Stomach (tissue), 9 donors: ENCODE results near the gene PPM1F. TPM values are rescaled to one million over a fixed set of nuclear protein-coding genes. Genes with fewer than 3 reads are reported as not detected.

Experiments used
- DNase-seq, 2 donors: peaks; one replicate each; pipeline versions ENCODE4 v3.0.0 to v3.0.0-alpha.2; 2013 to 2019
- H3K27ac ChIP-seq, 5 donors: fragments of 200-600 bp in 4 of 5; sonication (generic) in 4 of 5; one replicate each; pipeline ENCODE4 v1.5.1; 2013 to 2019; ENCODE audit warnings: mild to moderate bottlenecking in 1 of 5, moderate library complexity in 1 of 5
- H3K27me3 ChIP-seq, 3 donors: fragments of 200-600 bp; sonication (generic); one replicate each; pipeline ENCODE4 v1.5.1; 2017 to 2019; ENCODE audit warnings: mixed run types in 1 of 3
- H3K36me3 ChIP-seq, 4 donors: fragments of 200-600 bp; sonication (generic); 1 replicate in 3 of 4; 2 replicates in 1 of 4; pipeline ENCODE4 v1.5.1; 2016 to 2019
- H3K4me1 ChIP-seq, 4 donors: fragments of 200-600 bp; sonication (generic); one replicate each; pipeline ENCODE4 v1.5.1; 2016 to 2019
- H3K4me3 ChIP-seq, 4 donors: fragments of 200-600 bp; sonication (generic) in 3 of 4; one replicate each; pipeline ENCODE4 v1.5.1; 2016 to 2019; ENCODE audit warnings: mild to moderate bottlenecking in 1 of 4
- H3K9me3 ChIP-seq, 4 donors: fragments of 200-600 bp; sonication (generic); one replicate each; pipeline ENCODE4 v1.5.1; 2016 to 2019
- EP300 ChIP-seq: sonication (generic); formaldehyde crosslinking; IDR thresholded peaks from one replicate; pipeline ENCODE4 v1.6.1; 2017; ENCODE audit warnings: antibody characterized with exemption
- POLR2A ChIP-seq, 4 donors: fragments of 450-650 bp; IDR thresholded peaks; one replicate each; pipeline ENCODE4 v1.6.1; 2016; ENCODE audit warnings: antibody characterized with exemption in 4 of 4, control low read depth in 2 of 4, mild to moderate bottlenecking in 1 of 4, moderate library complexity in 1 of 4
- POLR2AphosphoS5 ChIP-seq, 3 donors: sonication (generic); formaldehyde crosslinking; IDR thresholded peaks; one replicate each; pipeline ENCODE4 v1.6.1; 2016; ENCODE audit warnings: antibody characterized with exemption in 3 of 3
- WGBS, 5 donors: extraction: QIAGEN DNeasy Blood & Tissue Kit in 3 of 5; methylation state at CpG; one replicate each; pipeline versions ENCODE4 v1.1.5 to v1.1.7; 2013 to 2018; 5-methylcytosine and 5-hydroxymethylcytosine counted together
- intact Hi-C: fragments of 100-400 bp; cut with DNase I; formaldehyde crosslinking; loops from one replicate; pipeline ENCODE4 v1.15.1; 2023; ENCODE audit warnings: low total_unique reads
- polyA plus RNA-seq, 3 donors: library from polyadenylated mRNA; stranded (reverse); fragments of 200-250 nt; gene quantifications; one replicate each; pipeline ENCODE4 v1.2.3, GENCODE V29; 2013
- total RNA-seq, 5 donors: library from RNA; depleted of rRNA; stranded (reverse); fragments of >200 nt; gene quantifications; one replicate each; pipeline versions ENCODE4 v1.1.0 to v1.2.3, GENCODE V29; 2014 to 2016
- TF ChIP-seq, protein P1 (sequence below), 7 experiments: fragments of 450-650 bp in 4 of 7; fragments of 200-600 bp in 3 of 7; sonication (generic) in 3 of 7; IDR thresholded peaks; one replicate each; pipeline ENCODE4 v1.5.1; 2016 to 2019; ENCODE audit warnings: antibody characterized with exemption in 7 of 7, control low read depth in 2 of 7, mild to moderate bottlenecking in 1 of 7
- donor health status: healthy with polysubstance abuse.
- donor health status: Bipolar disorder and iron deficiency.
- donor health status: healthy.

Gene PPM1F
- total and polyA plus RNA-seq, 8 donors: 6.7 to 285 (median 16.8) TPM

DNA sequence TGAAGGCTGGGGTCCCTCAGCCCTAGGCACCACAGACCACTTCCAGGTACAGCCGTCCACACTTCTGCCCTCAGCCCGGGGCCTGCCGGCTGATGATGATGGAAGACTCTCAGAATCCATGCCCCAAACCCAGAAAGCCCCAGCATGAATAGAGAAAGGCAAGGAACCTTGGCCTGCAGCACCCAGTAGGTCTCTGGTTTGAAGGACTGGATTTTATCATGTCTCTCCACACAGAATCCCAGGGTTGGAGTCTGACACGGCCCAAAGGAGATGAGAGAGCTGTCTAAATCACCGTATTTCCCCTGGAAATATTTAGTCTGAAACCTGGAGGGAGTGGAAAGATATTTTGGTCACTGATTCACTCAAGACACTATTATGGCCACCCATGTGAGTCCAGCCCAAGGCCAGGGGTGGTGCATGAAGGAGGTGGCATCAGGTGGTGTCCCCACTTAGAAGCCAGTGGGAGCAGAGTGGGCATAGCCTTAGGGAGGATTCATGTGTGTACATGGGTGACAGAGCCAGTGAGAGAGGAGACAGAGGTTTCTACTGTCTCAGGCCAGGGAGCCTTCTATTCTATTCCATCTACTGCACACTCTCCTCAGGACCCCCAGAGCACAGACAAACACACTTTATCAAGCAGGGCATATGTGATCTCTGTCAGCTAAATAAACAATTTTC is 15.9 kb upstream of the PPM1F start:
- 92 to 98% (median 94%) methylated on average over 5 of the region's 5 CpGs for WGBS, 5 donors
- intact Hi-C loops: no loop called here
- Histone ChIP-seq H3K27me3 (no peaks in the 10 kb centered on the region), H3K4me3 (no peak overlapping the region), H3K27ac (no peak overlapping the region), H3K36me3 (peaks cover 83 to 100% (median 100%) of the 10 kb centered on the region in 4 donors), H3K4me1 (no peaks in the 10 kb centered on the region), H3K9me3 (no peaks in the 10 kb centered on the region)
- no peak for TF ChIP-seq EP300
- TF ChIP-seq, protein P1, sequence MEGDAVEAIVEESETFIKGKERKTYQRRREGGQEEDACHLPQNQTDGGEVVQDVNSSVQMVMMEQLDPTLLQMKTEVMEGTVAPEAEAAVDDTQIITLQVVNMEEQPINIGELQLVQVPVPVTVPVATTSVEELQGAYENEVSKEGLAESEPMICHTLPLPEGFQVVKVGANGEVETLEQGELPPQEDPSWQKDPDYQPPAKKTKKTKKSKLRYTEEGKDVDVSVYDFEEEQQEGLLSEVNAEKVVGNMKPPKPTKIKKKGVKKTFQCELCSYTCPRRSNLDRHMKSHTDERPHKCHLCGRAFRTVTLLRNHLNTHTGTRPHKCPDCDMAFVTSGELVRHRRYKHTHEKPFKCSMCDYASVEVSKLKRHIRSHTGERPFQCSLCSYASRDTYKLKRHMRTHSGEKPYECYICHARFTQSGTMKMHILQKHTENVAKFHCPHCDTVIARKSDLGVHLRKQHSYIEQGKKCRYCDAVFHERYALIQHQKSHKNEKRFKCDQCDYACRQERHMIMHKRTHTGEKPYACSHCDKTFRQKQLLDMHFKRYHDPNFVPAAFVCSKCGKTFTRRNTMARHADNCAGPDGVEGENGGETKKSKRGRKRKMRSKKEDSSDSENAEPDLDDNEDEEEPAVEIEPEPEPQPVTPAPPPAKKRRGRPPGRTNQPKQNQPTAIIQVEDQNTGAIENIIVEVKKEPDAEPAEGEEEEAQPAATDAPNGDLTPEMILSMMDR (IDR thresholded peaks at IDR 0.05): no peak
- TF ChIP-seq POLR2AphosphoS5 (IDR thresholded peaks at IDR 0.05): no peak
- TF ChIP-seq POLR2A (IDR thresholded peaks at IDR 0.05): no peak
- DNase-seq: no peak

DNA sequence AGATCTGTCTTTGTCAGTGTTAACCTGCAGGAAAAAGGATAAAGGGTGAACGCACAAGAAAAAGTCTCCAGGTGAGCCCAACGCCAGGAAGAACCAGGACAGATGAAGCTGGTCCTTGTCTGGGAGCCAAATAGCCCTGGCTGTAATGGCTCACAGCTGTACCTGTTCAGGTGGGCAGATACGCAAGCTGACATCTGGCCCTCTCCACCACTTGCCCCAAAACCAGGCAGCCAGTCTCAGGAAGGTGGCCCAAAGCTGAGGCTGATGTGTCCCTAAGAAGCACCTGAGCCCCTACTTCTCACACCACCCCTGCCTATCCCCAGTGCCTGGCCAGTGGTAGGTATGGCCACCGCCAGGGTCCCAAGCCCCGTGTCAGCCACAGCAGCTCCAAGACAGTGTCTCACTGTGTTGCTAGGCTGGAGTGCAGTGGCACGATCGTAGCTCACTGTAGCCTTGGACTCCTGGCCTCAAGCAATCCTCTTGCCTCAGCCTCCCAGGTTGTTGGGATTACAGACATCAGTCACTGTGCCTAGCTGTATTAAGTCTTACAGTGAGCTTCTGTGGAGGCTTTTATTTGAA is 15.1 kb upstream of the PPM1F start:
- H3K36me3 ChIP-seq: peaks cover 80 to 100% (median 100%) of the 10 kb centered on the region in 4 donors

DNA sequence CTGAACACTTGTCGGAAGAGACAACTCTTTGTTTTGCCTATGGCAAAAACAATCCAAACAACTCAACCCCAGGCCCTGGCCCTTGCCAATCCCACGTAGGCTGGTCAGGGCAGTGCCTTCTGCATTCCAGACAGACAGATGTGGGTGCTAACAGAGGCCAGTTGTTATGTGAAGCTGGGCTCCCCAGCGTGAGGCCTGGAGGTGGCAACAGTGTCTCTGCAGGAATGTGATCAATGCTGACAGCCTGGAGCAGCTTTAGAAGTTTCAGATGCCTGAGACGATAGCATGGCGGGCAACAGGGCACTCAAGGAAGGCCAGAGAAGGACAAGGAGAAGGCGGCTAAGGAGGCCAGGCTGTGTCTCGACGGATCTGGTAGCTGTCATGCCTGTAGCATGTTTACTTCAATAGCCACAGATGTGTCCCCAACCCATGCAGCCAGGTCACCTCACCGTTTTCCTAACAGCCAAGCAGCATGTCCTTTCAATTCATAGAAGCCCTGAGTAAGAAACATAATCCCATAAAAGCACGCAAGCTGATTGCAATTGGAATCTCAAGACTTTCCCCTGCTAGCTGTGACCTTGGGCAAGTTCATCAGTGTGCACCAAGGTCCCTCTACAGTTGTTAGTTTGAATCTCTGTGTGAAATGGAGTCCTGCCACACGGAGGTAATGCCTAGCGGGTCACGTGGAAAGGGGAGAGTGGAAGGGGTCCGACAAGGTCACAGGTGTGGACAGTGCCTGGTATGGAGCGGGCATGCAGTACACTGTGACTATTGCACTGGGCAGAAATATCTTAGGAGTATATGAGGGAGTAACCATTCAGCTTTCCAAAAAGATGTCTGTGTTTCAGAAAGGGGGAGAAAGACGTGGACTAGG is 14.2 kb upstream of the PPM1F start:
- H3K4me3 ChIP-seq: no peak overlapping the region
- intact Hi-C loops: no loop called here
- no peak for TF ChIP-seq EP300
- no peak for TF ChIP-seq POLR2AphosphoS5 (IDR thresholded peaks at IDR 0.05)
- TF ChIP-seq, protein P1 (IDR thresholded peaks at IDR 0.05): no peak
- no peak for TF ChIP-seq POLR2A (IDR thresholded peaks at IDR 0.05)
- H3K9me3 ChIP-seq: no peaks in the 10 kb centered on the region
- peaks cover 0 to 5% (median under 1%) of the 10 kb centered on the region in 4 donors for H3K4me1 ChIP-seq
- peaks cover 87 to 100% (median 100%) of the 10 kb centered on the region in 4 donors for H3K36me3 ChIP-seq
- whole genome bisulfite sequencing, 5 donors: 87 to 94% (median 92%) methylated on average over 16 of the region's 16 CpGs
- DNase-seq: no peak
- H3K27ac ChIP-seq: no peak overlapping the region
- no peaks in the 10 kb centered on the region for H3K27me3 ChIP-seq

More for the DNA sequence above, 15.1 kb upstream of the PPM1F start:
- TF ChIP-seq, protein P1 (IDR thresholded peaks at IDR 0.05): no peak
- TF ChIP-seq EP300: no peak
- TF ChIP-seq POLR2AphosphoS5 (IDR thresholded peaks at IDR 0.05): no peak
- no peak for TF ChIP-seq POLR2A (IDR thresholded peaks at IDR 0.05)
- intact Hi-C loops: no loop called here
- 93 to 99% (median 95%) methylated on average over 3 to 7 of the region's 7 CpGs for WGBS, 5 donors
- Histone ChIP-seq H3K27me3 (no peaks in the 10 kb centered on the region), H3K4me1 (no peaks in the 10 kb centered on the region), H3K27ac (no peak overlapping the region), H3K9me3 (no peaks in the 10 kb centered on the region), H3K4me3 (no peak overlapping the region)
- DNase-seq: no peak

DNA sequence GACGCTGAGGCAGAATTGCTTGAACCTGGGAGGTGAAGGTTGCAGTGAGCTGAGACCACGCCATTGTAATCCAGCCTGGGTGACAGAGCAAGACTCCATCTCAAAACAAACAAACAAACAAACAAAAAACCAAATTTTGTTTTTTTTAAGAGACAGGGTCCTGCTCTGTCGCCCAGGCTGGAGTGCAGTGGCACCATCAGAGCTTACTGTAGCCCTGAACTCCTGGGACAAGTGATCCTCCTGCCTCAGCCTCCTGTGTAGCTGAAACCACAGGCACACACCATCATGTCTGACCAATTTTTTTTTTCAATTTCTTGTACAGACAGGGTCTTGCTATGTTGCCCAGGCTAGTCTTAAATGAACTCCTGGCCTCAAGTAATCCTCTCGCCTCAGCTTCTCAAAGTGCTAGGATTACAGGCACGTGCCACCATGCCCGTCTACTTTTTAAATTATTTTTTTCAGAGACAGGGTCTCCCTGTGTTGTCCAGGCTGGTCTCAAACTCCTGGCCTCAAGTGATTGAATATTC is 13.2 kb upstream of the PPM1F start:
- H3K9me3 ChIP-seq: no peaks in the 10 kb centered on the region
- no peaks in the 10 kb centered on the region for H3K27me3 ChIP-seq
- TF ChIP-seq POLR2A (IDR thresholded peaks at IDR 0.05): no peak
- no peak overlapping the region for H3K4me3 ChIP-seq
- H3K36me3 ChIP-seq: peaks cover 79 to 100% (median 100%) of the 10 kb centered on the region in 4 donors
- H3K27ac ChIP-seq: no peak overlapping the region
- peaks cover 0 to 16% (median 6%) of the 10 kb centered on the region in 4 donors for H3K4me1 ChIP-seq
- no peak for DNase-seq
- intact Hi-C loops: no loop called here
- WGBS, 5 donors: 96 to 99% (median 98%) methylated on average over 6 of the region's 6 CpGs
